T-helper 9 cell (primary cell): ENCODE measurements around the gene AGAP1.

Experiments used
- DNase-seq: peaks from one replicate; pipeline ENCODE4 v3.0.0-alpha.2; 2020

Gene AGAP1

DNA sequence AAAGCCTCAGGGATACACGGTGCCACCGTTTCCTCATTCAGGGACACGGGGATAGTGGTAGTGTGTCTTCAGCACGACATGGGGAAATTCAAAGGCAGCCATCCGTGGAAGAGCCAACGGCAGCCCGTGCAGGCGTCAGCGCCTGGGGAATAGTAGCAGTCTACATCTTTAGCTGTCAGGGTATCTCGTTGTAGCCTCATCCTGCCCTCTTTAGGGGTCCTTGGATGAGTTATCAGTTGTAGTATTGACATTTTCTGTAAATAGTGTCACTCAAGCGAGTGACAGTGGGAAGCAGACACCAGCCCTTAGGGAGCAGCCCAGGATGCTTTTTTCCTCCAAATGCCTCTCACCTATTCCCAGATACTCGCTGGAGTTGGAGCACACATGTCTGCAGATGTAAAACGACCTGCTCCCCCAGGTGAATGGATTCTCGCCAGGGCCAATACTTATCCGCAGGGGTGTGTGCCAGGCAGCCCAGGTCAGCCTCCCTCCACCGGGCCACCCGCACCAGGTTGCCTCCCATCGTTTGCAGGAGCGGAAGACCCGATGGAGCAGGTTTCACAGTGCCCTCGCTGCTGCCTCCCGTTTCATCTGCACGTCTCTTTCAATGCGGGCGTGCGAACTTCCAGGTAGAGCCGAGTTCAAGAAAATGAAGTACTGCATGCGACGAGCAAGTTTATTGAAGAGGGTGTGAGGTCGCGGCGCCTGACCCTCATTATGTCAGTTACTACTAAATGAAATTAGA, 41.0 kb downstream of the AGAP1 start:
- no peak for DNase-seq

DNA sequence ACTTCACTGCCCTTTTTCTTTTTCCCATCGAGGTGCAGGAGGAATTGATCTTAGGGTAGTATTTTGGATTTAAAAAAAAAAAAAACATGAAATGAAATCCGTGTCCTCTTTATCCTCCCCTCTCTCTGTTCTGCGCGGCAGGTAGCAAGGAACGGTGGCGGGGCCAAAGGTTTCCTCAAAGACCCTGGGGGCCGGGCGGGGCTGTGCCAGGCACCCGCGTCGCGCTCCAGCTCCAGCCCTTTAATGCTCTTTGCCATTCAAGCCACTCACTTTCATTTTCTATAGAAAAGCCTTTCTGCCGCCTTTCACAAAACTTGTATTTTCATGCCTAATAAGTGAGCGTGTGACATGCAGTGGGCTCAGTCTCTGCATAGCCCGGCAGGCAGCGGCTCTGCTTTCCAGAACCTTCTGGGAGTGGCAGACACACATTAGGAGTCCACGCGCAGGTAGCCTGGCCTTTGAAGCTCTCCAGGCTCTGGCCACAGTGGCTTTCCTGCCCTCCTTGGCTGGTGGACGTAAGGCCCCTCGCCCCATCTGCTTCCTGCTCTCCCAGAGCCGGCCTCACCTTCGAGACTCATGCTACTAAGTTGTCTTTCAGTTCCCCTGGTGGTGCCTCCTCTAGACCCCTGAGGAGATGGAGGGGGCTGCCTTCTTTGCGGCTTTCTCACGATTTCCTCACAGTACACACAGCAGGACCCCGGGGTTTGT, 41.7 kb downstream of the AGAP1 start:
- DNase-seq: no peak

DNA sequence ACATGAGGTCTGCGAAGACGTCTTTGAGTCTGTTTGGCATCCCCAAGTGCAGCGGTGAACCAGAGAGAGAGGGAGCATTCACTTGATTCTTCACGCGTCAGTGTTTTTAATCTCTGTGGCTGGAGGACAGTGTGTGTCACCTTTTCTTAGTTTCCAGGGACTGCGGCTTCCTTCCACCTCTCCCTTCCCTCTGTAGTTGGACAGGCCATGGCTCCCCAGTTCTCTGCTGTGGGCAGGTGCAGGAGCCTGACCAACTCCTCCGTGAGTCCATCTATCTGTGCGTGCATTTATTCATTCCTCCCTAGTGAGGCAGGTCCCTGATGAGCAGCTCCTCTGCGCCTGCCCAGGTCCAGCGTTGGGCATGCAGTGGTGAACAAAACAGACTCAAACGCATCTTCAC, 42.9 kb downstream of the AGAP1 start:
- no peak for DNase-seq

DNA sequence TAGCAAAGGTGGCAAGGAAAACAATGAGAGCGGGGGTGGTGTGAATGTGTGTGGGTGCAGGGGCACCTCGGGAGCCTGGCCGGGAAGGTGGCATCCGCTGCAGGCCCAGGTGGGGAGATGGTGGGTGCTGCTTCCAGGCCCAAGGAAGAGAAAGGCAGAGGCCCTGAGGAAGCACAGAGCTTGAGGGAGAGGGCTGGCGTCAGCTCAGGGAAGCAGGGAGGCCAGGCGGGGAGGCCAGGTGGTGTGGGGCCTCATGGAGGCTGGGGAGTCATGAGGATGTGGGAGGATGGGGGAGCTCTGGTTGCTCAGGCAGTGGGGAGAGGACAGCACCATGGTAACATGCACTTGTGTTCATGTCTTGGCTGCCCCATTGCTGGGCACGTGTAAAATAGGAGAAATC, 43.3 kb downstream of the AGAP1 start:
- no peak for DNase-seq

DNA sequence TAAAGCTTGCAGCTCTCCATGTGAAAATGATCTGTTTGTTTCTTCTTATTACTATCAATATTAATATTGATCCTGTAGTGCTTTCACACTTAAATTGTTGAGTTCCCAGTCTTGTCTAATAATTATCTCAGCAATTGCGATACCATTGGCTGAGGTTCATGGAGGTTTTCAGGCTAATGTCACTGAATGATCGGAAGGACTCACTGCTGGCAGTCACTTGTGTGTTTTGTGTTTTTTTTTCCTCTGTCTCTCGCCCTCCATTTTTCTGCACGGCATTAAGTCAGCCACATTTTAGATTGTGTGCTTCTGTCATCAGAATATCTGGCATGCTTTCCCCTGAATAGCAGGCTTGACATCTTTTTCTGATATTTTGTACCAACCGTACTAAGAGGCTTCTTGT, 43.7 kb downstream of the AGAP1 start:
- no peak for DNase-seq

DNA sequence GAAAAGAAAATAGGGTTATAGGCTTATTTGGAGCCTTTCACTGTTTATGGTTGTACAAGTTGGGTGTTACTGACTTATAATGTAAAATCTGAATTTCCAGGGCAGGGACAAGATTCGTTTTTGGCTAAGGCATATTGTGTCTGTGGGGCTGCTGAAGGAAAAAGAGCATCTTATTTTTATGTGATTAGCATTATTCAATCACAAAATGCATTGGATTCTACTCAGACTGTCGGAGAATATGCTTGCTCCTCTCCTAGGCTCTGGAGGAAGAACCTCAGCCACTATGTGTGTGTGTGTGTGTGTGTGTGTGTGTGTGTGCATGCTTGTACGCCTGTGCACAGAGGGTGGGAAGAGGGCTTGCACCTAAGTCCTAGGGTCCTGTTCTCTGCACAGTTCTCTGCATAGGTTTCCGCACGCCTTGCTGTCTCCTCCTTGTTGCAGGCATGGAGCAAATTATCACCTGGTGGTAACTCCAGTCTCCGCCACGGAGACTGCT, 44.3 kb downstream of the AGAP1 start:
- DNase-seq: no peak

DNA sequence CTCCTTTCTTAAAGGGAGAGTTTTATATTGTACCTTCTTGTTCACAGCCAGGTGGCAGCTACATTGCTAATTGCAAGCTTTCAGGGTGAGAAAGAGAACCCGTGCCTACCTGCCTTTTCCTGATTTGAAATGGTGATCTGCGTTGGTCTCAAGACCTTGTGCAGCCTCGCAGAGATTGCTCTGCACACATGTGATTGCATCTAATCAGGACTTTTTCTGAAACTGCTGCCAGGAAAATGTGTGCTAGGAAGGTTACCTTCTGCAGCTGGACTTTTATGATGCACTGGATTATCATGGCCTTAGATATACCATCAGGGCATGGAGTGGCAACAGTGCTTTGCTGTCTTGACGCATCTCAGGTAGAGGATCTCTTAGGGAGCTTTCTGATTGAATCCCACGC, 45.1 kb downstream of the AGAP1 start:
- DNase-seq: no peak

DNA sequence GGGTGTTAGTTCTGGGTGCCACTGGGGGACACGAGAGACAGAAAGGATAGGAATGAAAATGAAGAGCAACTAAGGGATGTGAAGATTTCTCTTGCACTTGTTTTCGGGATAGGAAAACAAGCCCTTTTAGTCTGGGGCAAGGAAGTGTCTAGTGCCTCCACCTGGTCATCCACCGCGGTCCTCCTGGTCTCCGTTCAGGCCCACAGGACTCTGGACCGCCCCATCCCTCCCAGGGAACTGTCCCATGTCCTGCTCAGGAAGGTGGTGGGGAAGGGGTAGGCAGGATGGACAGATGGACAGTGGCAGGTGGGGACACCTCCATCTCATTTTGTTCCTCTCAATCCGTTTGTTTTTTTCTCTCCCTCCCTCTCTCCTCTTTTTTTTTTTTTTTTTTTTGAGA, 45.9 kb downstream of the AGAP1 start:
- no peak for DNase-seq

DNA sequence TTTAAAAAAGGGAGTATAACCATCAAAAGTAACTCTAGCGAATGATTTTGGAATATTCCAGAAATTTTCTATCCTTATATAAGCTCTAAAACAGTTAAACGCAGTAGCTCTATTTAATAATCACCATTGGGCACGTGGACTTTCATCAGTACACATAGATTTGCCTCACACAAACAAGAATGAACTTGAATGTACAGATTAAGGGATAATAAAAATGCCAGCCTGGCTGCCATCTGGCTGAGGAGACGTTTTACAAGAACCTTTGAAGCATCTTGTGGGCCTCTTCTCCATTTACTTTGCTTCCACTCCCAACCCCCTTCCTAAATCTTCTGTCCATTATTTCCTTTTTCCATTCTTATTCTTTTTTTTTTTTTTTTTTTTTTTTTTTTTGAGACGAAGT, 47.2 kb downstream of the AGAP1 start:
- DNase-seq: no peak

DNA sequence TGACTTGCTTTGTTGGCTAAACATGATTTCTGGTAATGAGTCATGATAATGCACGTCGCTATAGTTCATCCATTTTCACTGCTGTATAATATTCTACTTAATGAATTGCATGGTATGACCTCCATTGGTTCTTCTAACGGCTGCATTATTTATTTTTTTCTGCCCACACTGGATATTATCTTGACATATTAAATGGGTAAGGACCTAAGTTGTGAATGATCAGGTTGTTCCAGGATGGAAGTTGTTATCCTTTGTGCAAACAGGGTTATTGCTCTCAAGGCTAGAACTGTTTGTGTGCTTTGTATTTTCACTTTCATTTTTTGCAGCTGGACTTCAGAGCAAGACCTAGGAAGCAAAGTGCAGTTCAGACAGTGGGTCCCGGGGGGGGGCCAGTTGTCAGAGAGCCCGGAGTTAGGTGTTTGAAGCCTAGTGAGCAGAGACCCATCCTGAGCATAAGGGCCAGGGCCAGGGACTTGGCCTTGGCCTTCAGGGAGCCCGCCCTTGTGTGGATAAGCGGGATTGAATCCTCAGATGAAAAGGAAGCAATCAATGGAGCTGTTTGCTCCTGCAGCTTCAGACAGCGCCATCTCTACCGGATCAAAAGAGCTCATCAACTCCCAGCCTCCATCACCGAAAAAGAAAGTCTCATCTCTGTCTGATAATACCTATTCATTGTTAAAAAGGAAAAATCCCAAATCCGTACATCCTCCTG, 48.2 kb downstream of the AGAP1 start:
- DNase-seq: no peak

DNA sequence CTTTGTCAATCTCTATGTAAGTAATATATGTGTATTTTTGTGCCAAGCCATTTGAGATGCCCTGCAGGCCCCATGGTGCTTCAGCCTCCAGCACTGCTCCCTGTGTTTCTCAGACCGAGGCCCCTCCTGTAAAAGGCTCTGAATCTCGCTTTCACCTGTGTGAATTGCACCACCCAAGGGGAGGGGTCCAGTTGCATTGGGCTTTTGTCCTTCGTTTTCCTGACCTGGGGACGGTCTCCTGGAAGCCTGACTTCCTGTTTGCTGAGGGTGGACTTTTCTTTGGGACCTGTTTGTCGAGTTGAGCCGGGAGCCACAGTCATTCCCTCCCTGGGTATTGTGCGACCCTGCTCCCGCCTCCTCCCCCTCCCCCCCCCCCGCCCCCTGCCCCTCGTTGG, 48.9 kb downstream of the AGAP1 start:
- DNase-seq: no peak

DNA sequence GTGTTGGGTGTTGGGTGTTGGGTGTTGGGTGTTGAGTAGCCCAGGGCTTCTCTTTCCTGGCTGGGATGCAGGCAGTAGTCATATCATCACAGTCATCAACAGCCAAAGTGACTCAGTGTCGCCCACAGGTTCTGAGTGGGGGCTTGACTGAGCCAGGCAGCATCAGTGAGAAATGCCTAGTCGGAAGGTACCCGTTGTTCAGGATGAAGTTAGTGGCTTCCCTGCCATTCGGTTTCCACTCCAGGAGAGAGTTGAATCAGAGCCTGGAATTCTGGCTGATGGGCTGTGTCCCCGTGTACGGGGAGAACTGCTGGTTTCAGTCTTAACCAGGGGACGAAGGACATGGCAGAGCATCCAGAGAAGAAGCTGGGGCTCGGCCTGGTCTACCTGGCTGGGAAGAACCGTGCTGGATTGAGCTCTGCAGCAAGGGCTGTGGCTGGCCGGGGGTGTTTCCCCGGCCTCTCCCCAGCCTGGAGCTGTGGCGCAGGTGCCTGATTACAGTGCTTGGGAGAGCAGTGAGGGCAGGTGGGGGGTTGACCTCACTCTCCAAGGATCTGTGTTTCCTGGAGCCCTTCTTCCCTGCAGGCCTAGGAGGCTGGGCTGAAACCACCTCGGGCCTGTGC, 49.4 kb downstream of the AGAP1 start:
- DNase-seq: no peak

DNA sequence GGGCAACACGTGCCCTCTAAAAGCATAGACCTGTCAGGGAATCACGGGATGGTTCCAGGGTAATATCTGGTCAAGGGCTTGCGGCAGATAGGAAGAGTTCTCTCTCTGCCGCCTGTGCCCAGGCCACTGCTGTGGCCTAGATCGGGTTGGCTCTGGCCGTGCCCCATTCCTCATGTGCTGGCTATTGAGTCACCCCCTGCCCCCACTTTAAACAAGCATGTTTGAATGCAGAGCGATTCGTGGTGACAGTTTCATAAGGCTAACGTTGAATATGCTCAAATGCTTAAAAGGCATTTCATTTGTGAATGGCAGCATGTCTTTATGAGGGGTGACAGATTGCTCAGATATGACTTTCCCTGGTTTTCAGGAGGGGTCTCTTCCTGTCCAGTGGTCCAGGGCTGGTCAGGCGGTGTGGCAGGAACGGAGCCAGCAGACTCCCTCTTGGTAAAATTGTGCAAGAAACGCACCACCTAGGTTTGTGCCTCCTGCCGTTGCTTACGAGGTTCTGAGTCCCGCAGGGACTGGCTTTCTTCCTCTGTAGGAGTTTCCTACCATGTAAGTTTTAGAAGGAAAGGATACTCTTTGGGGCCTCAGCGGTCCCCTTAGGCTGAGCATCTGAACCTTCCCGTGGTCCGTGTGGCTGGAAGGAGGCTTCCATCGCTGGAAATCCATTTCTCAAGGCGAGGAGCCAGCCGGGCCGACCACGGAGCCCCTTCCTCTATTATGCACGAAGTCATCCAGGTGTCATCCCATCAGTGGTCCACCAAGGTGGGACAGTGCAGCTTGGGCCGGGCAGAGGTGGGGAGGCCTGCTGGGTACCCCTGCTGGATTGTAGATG, 50.2 kb downstream of the AGAP1 start:
- DNase-seq: no peak

DNA sequence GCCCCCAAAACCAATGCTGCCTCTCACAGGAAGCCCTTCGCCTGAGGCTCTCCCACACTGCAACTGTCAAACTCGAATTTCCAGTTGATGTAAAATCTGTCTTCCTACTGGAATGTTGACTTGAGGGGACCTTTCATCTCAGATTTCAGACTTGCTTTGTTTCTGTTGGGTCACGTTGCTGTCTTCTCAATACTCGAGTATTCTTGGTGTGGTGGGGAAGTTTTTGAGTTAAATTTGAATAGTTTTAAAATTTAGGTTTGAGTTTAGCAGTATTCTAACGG, 50.8 kb downstream of the AGAP1 start:
- DNase-seq: no peak

DNA sequence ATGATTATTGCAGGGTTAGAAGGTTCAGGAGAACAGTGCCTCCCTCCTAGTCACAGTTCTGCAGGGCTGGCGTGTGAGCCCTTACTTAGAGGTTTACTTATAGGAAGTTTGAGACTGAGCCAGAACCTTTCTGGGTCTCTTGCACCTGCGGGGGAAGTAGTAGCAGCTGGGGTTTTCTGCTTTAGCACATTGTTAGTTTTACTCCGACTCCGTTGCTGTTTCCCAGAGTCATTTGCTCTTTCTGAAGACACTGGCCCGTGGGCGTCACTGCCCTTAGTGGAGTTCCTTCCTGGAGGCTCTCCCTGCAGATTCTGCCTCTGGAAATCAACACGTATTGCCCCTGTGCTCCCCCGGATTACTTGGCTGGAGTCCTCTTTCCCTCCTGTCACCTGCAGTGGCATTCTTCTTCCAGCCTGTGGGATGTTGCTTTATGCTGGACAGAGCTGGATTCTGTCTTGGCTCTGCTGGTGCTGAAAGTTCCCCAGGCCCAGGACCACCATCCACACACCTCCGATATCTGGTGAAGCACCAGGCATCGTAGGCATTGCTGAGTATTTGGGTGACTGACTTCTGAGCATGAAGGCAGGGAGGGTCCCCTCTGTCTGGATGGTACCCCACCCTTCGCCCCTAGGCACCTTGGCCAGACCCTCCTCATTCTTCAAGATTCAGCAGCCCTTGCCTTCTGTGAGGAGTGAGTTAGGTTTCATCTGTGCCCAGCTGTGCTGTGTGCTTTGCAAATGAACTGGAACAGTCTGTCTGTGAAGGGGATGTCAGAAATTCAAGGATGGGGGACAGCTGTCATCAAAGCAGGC, 51.7 kb downstream of the AGAP1 start:
- DNase-seq: no peak

DNA sequence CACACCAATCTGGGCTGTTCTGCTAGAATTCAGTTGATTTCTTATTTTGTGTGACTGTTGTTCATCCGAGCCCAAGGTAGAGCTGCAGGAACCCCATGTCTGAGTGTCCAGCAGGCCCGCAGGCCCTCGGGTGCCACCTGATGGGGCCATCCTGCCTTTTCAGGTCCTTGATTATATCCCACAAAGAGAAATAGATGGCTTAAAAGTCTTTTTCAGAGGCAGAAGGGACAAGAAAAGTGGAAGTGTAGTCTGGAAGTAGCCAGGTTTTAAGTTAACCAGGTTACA, 52.2 kb downstream of the AGAP1 start:
- DNase-seq: no peak

DNA sequence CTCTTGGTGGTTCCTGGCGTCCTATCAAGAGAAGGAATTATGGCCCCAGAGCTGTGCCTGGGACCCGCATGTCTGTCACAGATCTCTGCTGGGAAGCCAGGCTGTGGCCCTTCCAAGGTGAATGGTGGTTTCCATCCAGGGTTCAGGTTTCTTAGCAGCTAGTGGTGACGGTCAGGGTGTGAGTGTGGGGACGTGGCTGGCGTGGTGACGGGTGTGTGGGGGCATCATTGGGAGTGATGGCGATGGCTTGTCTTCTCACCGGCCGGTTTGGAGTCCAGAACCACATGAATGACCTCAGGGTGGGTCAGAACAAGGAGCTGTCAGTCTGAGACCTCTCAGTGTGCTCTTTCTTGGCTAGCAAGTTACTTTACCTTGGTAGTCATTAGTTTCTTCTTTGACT, 52.6 kb downstream of the AGAP1 start:
- DNase-seq: no peak

DNA sequence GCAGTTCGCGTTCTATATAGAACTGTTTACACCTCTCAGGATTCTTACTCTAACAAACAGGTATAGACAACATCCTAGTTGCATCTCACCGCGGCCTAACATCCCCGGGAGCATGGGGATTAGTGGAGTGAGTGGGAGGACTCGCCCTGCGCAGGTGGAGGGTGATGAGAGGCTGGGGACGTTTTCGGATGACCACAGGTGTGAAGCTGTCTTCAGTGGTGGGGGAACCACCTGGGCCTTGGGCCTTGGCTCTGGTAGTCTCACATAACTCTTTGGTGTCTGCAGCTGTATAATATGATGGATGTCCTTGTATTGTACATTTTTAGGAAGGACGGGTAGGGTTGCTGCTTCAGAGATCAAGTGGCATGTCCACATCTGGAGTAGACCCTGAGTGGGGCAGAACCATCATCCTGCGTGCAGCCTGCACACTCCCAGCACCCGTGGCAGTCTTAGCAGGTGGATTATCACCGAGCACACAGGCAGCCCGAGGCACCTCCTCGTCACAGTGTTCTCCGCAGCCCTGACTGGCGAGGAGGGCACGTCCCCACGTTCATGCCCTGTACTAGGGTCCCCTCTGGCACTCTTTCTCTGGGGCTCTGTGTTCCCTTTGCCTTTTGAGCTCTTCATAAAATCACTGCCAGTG, 56.0 kb downstream of the AGAP1 start:
- DNase-seq: no peak

DNA sequence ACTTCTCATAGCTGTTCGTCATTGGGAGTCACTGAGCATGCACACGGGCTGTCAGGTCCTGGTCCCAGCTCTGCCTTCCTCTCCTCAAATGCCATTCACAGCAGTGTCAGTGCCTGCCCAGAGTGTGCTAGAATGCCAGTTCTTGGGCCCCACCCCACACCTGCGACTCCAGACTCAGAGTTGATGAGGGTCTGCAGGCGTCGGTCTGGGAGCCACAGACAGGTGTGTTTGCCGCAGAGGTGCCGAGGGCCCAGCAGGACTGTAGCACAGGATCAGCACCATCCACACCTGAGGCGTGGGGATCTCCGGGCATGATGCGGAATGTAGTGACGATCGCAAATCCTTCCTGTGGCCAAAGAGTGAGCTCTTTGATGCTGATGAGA, 56.5 kb downstream of the AGAP1 start:
- DNase-seq: no peak

DNA sequence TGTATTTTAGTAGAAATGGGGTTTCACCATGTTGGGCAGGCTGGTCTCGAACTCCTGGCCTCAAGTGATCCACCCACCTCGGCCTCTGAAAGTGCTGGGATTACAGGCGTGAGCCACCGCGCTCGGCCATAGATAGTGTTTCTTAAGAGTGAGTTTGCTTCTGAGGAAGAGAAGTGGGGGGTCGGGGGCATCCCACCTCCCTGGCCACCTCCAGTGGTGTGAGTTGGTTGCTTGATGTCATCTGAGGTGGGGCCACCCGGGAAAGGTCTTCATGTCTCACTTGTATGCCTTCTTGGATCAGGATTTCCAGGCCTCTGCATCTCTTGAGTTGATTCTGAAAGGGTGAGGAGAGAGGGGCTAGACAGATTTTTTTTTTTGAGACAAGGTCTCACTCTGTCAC, 57.1 kb downstream of the AGAP1 start:
- no peak for DNase-seq

DNA sequence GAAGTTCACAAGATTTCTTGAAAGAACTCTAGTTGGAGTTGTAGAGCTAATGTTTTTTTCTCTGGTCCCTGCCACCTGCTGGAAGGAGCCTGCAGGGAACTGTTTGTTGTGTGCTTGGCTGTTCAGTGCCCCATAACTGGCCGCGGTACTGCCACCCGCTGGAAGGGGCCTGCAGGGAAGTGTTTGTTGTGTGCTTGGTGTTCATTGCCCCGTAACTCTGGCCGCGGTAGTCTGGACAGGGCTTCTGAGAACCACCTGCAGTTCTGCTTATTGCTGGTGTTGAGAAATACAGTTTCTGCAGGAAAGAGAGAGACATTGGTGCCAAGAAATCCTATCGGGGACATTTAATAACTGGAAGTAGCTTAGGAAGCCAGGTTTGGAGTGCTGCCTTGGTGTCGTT, 58.1 kb downstream of the AGAP1 start:
- no peak for DNase-seq

DNA sequence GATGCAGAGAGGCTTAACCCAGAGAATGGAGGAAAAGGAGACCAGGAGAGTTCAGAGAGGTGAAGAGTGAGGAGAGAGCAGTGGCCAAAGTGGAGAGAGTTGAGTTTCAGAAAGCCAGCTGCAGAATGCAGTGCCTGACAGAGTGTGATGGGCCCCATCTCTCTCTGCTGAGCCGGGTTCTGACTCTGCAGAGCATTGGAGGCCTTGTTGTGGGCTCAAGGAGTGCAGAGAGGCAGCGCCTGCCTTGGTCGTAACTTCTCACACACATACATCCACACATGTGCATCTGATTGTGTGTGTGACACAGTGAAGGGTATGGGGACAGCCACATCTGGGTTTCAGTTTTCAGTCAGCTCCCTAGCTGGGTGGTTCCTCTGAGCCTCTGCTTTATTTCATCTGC, 58.8 kb downstream of the AGAP1 start:
- no peak for DNase-seq
